ENCODE data around the gene CXCL17. TPM values are rescaled to one million over a fixed set of nuclear protein-coding genes. Genes with fewer than 3 reads are reported as not detected.
"Not testable (repeated sequence)": the region's sequence is repeated elsewhere in the genome, so short reads cannot be mapped to it uniquely, and the experiment has no call there.

CXCL17 gene, protein sequence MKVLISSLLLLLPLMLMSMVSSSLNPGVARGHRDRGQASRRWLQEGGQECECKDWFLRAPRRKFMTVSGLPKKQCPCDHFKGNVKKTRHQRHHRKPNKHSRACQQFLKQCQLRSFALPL
- total RNA-seq: not detected

DNA sequence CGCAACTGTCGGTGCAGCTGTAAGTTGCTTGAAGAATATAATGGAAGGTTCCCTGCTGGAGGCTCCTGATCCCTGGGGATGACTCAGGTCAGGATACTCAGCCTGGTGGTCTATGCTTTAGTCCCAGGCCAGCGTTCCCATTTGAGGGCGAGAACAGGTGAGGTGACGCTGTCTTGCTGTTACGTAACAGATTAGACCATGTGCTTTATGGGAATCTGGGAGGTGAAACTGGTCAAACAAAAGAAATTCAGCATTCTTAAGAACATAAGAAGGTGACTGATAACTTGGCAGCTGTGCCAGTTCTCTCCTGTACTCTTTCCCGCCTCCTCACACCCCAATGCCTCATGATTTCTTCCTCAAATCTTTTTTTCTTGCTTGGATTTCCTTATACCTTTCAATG lies at the start of gene CXCL17:
Gene CXCL17, minus strand, starts transcription at position 114 of the 400 bp plus-strand sequence. CDS start 114 bp downstream, outside the sequence.
- DNase-seq (ENCODE audit: low spot score in 2 of 2): no peak
- Histone ChIP-seq H3K36me3 (no peaks in the 10 kb centered on the region), H3K27me3 (no peaks in the 10 kb centered on the region), H3K27ac (no peak within 1 kb of the TSS), H3K9me3 (no peaks in the 10 kb centered on the region), H3K4me3 (no peak within 1 kb of the TSS), H3K4me1 (no peaks in the 10 kb centered on the region)
- TF ChIP-seq, protein P1, sequence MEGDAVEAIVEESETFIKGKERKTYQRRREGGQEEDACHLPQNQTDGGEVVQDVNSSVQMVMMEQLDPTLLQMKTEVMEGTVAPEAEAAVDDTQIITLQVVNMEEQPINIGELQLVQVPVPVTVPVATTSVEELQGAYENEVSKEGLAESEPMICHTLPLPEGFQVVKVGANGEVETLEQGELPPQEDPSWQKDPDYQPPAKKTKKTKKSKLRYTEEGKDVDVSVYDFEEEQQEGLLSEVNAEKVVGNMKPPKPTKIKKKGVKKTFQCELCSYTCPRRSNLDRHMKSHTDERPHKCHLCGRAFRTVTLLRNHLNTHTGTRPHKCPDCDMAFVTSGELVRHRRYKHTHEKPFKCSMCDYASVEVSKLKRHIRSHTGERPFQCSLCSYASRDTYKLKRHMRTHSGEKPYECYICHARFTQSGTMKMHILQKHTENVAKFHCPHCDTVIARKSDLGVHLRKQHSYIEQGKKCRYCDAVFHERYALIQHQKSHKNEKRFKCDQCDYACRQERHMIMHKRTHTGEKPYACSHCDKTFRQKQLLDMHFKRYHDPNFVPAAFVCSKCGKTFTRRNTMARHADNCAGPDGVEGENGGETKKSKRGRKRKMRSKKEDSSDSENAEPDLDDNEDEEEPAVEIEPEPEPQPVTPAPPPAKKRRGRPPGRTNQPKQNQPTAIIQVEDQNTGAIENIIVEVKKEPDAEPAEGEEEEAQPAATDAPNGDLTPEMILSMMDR (IDR thresholded peaks at IDR 0.05): no peak
- intact Hi-C loops (cut with DNase I): no loop called here

DNA sequence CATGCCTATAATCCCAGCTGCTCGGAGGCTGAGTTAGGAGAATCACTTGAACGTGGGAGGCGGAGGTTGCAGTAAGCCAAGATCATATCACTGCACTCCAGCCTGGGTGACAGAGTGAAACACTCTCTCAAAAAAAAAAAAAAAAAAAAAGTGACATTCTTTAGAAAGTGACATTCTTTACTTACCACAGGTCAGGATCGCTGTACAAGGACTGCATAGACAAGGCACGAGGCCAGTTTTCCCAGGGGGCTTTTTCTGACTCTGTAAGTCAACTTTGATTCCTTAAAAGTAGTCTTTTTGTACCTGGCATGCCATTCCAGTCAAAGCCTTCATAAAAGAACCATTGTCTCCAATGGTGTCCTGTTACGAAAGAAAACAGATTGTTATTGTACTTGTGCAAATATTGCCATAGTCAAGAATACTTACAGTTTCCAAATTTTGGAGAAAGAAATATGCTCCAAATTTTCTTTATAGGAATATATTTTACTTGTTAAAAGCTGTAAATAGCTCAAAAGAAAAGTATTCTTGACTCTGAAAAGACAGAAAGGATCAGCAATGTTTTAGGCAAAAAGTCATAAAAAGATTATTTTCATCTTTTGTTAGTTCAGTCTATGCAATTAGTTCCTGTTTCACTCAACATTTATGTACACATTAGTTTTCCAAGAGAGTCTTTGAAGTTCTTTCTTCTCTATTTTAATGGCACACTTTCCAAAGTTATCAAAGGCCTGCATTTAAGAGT lies 46.2 kb upstream of the CXCL17 start:
- no peak for DNase-seq (ENCODE audit: low spot score in 2 of 2)
- H3K4me1 ChIP-seq: no peaks in the 10 kb centered on the region
- TF ChIP-seq, protein P1 (IDR thresholded peaks at IDR 0.05): no peak
- H3K9me3 ChIP-seq: no peaks in the 10 kb centered on the region
- no peak overlapping the region for H3K4me3 ChIP-seq
- H3K27ac ChIP-seq: no peak overlapping the region
- intact Hi-C loops (cut with DNase I): no loop called here
- no peaks in the 10 kb centered on the region for H3K27me3 ChIP-seq
- no peaks in the 10 kb centered on the region for H3K36me3 ChIP-seq

DNA sequence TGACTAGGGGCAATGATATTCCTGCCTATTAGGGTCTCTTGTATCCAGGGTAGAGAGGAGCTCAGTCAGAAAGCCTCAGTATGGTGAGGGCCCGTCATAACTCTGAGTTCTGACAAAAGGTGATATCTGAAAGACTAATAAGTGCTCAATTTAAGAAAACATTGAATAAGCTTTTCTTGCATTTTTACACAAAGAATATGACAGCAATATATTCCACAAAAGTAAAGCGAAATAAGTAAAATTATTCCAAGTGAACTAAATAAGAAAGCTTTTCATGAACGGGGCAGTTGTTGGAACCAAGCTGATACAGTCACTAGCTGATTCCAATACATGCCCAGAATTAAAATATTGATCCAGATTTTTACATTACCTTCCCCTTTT lies 45.0 kb upstream of the CXCL17 start:
- TF ChIP-seq, protein P1 (IDR thresholded peaks at IDR 0.05): no peak
- Histone ChIP-seq H3K4me3 (no peak overlapping the region), H3K36me3 (no peaks in the 10 kb centered on the region), H3K4me1 (no peaks in the 10 kb centered on the region), H3K27me3 (no peaks in the 10 kb centered on the region), H3K27ac (no peak overlapping the region), H3K9me3 (no peaks in the 10 kb centered on the region)
- DNase-seq (ENCODE audit: low spot score in 2 of 2): no peak
- intact Hi-C loops (cut with DNase I): no loop called here

DNA sequence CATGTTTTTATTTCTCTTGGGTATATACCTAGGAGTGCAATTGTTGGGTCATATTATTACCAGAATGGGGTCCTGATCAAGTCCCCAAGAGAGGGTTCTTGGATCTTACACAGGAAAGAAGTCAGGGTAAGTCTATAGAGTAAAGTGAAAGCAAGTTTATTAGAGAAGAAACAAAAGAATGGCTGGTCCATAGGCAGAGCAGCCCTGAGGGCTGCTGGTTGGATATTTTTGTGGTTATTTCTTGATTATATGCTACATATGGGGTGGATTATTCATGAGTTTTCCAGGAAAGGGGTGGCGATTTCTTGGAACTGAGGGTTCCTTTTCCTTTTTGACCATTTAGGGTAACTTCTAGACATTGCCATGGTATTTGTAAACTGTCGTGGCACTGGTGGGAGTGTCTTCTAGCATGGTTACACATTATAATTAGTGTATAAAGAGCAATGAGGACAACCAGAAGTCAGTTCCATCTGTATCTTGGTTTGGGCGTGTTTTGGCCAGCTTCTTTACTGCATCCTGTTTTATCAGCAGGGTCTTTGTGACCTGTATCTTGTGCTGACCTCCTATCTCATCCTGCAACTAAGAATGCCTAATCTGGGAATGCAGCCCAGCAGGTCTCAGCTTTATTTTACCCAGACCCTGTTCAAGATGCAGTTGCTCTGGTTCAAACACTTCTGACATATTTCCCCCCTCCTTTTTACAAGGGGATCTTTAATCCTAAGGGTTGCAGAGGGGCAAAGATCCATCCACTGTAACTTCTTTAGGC lies 44.5 kb upstream of the CXCL17 start:
- no peaks in the 10 kb centered on the region for H3K9me3 ChIP-seq
- intact Hi-C loops (cut with DNase I): no loop called here
- H3K27me3 ChIP-seq: no peaks in the 10 kb centered on the region
- no peak overlapping the region for H3K27ac ChIP-seq
- no peak overlapping the region for H3K4me3 ChIP-seq
- DNase-seq (ENCODE audit: low spot score in 2 of 2): no peak
- no peaks in the 10 kb centered on the region for H3K4me1 ChIP-seq
- H3K36me3 ChIP-seq: no peaks in the 10 kb centered on the region
- TF ChIP-seq, protein P1 (IDR thresholded peaks at IDR 0.05): no peak

DNA sequence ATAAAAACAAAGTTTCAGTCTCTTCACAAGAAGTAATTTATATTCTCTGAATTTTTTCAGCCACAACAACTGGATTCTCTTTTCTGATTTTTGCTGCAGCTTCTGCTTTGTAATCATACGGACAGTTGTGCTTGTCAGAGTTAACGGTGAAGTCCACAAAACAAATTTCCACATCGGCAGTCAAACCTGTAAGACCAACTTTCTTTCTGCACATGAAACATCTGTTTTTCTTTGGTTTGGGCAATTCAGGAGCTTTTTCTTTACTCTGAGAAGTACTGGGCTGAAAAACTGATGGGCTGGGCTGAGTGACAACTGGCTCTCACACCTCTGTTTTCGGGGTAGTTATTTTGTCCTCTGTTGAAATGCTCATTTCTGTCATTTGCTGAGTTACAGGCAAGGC lies 42.3 kb upstream of the CXCL17 start:
- H3K4me1 ChIP-seq; H3K27me3 ChIP-seq; H3K36me3 ChIP-seq; H3K4me3 ChIP-seq; DNase-seq (ENCODE audit: low spot score in 2 of 2); intact Hi-C loops (cut with DNase I); H3K9me3 ChIP-seq; H3K27ac ChIP-seq: not testable (repeated sequence)

Data from ascending aorta (tissue), 2 donors.